IPS-20b (cell line): ENCODE results near the gene EFNA3.
A peak's percentile ranks its signal among the peaks of the same experiment; 100 is the strongest.

Experiments used
- H3K27ac ChIP-seq: one replicate; pipeline ENCODE4 v1.5.1; 2013; ENCODE audit warnings: low read length
- H3K27me3 ChIP-seq: 2 replicates; pipeline ENCODE4 v1.6.1; 2013; ENCODE audit warnings: mild to moderate bottlenecking, low read length, inconsistent platforms; ENCODE audit not compliant: insufficient read depth
- H3K36me3 ChIP-seq: 2 replicates; pipeline ENCODE4 v1.6.1; 2013; ENCODE audit warnings: low read depth, mild to moderate bottlenecking, inconsistent platforms, low read length, moderate library complexity; ENCODE audit not compliant: insufficient read depth
- H3K4me1 ChIP-seq: 2 replicates; pipeline ENCODE4 v1.6.1; 2013; ENCODE audit warnings: mild to moderate bottlenecking, control low read depth, inconsistent platforms, low read length, moderate library complexity; ENCODE audit not compliant: insufficient read depth
- H3K4me3 ChIP-seq: 2 replicates; pipeline ENCODE4 v1.5.1; 2013; ENCODE audit warnings: mild to moderate bottlenecking, low read length, inconsistent platforms
- H3K9ac ChIP-seq: 2 replicates; pipeline ENCODE4 v1.6.1; 2013; ENCODE audit warnings: low read depth, mild to moderate bottlenecking, inconsistent platforms, low read length, moderate library complexity
- H3K9me3 ChIP-seq: 2 replicates; pipeline ENCODE4 v1.6.1; 2013; ENCODE audit warnings: mild to moderate bottlenecking, low read depth, low read length, inconsistent platforms; ENCODE audit not compliant: insufficient read depth

EFNA3 gene

GRCh38 chr1:155125946-155126555 lies 47.4 kb downstream of the EFNA3 start:
- Histone ChIP-seq H3K9ac (no peak overlapping the region), H3K36me3 (no peaks in the 10 kb centered on the region; the same call in 1 of the 2 replicates), H3K27me3 (peaks cover 89% of the 10 kb centered on the region), H3K27ac (no peak overlapping the region), H3K9me3 (no peaks in the 10 kb centered on the region), H3K4me1 (peaks cover 39% of the 10 kb centered on the region), H3K4me3 (peak overlapping the region; percentile 63; the same call in 1 of the 2 replicates)

GRCh38 chr1:155126556-155127104 lies 48.0 kb downstream of the EFNA3 start:
- peak overlapping the region; percentile 63 for H3K4me3 ChIP-seq
- H3K4me1 ChIP-seq, result peaks cover 39% of the 10 kb centered on the region
- H3K9ac ChIP-seq, result no peak overlapping the region
- H3K9me3 ChIP-seq, result no peaks in the 10 kb centered on the region
- H3K36me3 ChIP-seq, result peaks cover 2% of the 10 kb centered on the region
- H3K27me3 ChIP-seq, result peaks cover 95% of the 10 kb centered on the region
- H3K27ac ChIP-seq, result no peak overlapping the region

GRCh38 chr1:155127105-155127966 lies 48.7 kb downstream of the EFNA3 start, which contains the start of gene EFNA1:
Gene EFNA1 (plus strand): TSS chr1:155127876. CDS start chr1:155127978, 102 bp downstream.
- Histone ChIP-seq H3K27me3 (peaks cover 93% of the 10 kb centered on the region), H3K36me3 (peaks cover 6% of the 10 kb centered on the region), H3K27ac (no peak within 1 kb of the TSS), H3K4me1 (peaks cover 39% of the 10 kb centered on the region), H3K9ac (peak within 1 kb of the TSS; percentile 36; the same call in 1 of the 2 replicates), H3K4me3 (peak within 1 kb of the TSS; percentile 63), H3K9me3 (no peaks in the 10 kb centered on the region)

- Histone ChIP-seq H3K4me3 (peak overlapping the region; percentile 63), H3K9ac (no peak overlapping the region), H3K4me1 (peaks cover 39% of the 10 kb centered on the region), H3K27ac (no peak overlapping the region), H3K9me3 (no peaks in the 10 kb centered on the region), H3K27me3 (peaks cover 84% of the 10 kb centered on the region), H3K36me3 (peaks cover 6% of the 10 kb centered on the region)
These were observed 49.5 kb downstream of the EFNA3 start for GRCh38 chr1:155127967-155128754.

- no peak overlapping the region for H3K27ac ChIP-seq
- peaks cover 79% of the 10 kb centered on the region for H3K27me3 ChIP-seq
- H3K9ac ChIP-seq, result peak overlapping the region; percentile 36; the same call in 1 of the 2 replicates
- peaks cover 39% of the 10 kb centered on the region for H3K4me1 ChIP-seq
- no peaks in the 10 kb centered on the region for H3K9me3 ChIP-seq
- H3K4me3 ChIP-seq, result peak overlapping the region; percentile 63
- peaks cover 6% of the 10 kb centered on the region for H3K36me3 ChIP-seq
These were observed 50.3 kb downstream of the EFNA3 start for GRCh38 chr1:155128755-155129473.

GRCh38 chr1:155130272-155131006 lies 51.8 kb downstream of the EFNA3 start:
- Histone ChIP-seq H3K4me1 (peaks cover 30% of the 10 kb centered on the region), H3K27me3 (peaks cover 63% of the 10 kb centered on the region), H3K27ac (no peak overlapping the region), H3K36me3 (peaks cover 6% of the 10 kb centered on the region), H3K9ac (peak overlapping the region; percentile 58; the same call in 1 of the 2 replicates), H3K9me3 (no peaks in the 10 kb centered on the region), H3K4me3 (peak overlapping the region; percentile 63; the same call in 1 of the 2 replicates)

GRCh38 chr1:155131285-155131684 lies 52.6 kb downstream of the EFNA3 start:
- H3K9me3 ChIP-seq, result no peaks in the 10 kb centered on the region
- no peak overlapping the region for H3K27ac ChIP-seq
- no peak overlapping the region for H3K4me3 ChIP-seq
- H3K4me1 ChIP-seq, result peaks cover 30% of the 10 kb centered on the region
- no peak overlapping the region for H3K9ac ChIP-seq
- peaks cover 55% of the 10 kb centered on the region for H3K27me3 ChIP-seq
- peaks cover 6% of the 10 kb centered on the region for H3K36me3 ChIP-seq

GRCh38 chr1:155131856-155132255 lies 53.2 kb downstream of the EFNA3 start:
- Histone ChIP-seq H3K36me3 (peaks cover 6% of the 10 kb centered on the region), H3K9me3 (no peaks in the 10 kb centered on the region), H3K27me3 (peaks cover 49% of the 10 kb centered on the region), H3K9ac (no peak overlapping the region), H3K4me1 (peaks cover 28% of the 10 kb centered on the region), H3K27ac (no peak overlapping the region), H3K4me3 (no peak overlapping the region)

- Histone ChIP-seq H3K9me3 (no peaks in the 10 kb centered on the region), H3K27me3 (peaks cover 29% of the 10 kb centered on the region), H3K4me3 (no peak overlapping the region), H3K4me1 (peaks cover 17% of the 10 kb centered on the region), H3K9ac (no peak overlapping the region), H3K27ac (no peak overlapping the region), H3K36me3 (peaks cover 14% of the 10 kb centered on the region)
These were observed 55.2 kb downstream of the EFNA3 start for GRCh38 chr1:155133799-155134281.

GRCh38 chr1:155134322-155134721 lies 55.7 kb downstream of the EFNA3 start:
- Histone ChIP-seq H3K27ac (no peak overlapping the region), H3K9ac (no peak overlapping the region), H3K4me1 (peaks cover 13% of the 10 kb centered on the region), H3K4me3 (peak overlapping the region; percentile 98; the same call in 1 of the 2 replicates), H3K36me3 (peaks cover 15% of the 10 kb centered on the region), H3K27me3 (peaks cover 25% of the 10 kb centered on the region), H3K9me3 (no peaks in the 10 kb centered on the region)
